NB4 (cell line): ENCODE data around the gene LMO7.

Source experiments
- POLR2A ChIP-seq: IDR thresholded peaks from 2 replicates; pipeline ENCODE4 v1.6.1; 2011; ENCODE audit warnings: mild to moderate bottlenecking; ENCODE audit not compliant: insufficient read length; ENCODE audit errors: extremely low read depth
- TF ChIP-seq, protein P1 (sequence below): IDR thresholded peaks from one replicate; pipeline ENCODE4 v1.5.1; 2012; ENCODE audit warnings: low read depth, low read length

DNA sequence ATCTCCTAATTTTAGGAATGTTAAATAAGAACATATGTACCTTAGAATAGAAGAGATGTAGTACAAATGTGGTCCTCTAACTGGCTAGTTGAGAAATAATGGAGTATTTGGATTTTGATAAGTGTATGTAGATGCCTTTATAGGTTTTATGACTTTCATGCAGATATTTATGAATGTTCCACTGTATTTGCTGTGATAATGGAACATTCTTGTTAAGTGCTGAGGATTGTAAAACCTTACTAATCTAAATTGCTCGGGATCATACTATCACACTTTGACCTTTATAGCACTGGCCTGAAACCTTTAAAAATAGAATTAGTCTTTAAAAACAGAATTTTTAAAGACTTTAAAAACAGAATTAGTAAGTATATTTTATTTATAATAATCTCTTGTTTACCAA, 135.1 kb downstream of the LMO7 start:
- TF ChIP-seq, protein P1, sequence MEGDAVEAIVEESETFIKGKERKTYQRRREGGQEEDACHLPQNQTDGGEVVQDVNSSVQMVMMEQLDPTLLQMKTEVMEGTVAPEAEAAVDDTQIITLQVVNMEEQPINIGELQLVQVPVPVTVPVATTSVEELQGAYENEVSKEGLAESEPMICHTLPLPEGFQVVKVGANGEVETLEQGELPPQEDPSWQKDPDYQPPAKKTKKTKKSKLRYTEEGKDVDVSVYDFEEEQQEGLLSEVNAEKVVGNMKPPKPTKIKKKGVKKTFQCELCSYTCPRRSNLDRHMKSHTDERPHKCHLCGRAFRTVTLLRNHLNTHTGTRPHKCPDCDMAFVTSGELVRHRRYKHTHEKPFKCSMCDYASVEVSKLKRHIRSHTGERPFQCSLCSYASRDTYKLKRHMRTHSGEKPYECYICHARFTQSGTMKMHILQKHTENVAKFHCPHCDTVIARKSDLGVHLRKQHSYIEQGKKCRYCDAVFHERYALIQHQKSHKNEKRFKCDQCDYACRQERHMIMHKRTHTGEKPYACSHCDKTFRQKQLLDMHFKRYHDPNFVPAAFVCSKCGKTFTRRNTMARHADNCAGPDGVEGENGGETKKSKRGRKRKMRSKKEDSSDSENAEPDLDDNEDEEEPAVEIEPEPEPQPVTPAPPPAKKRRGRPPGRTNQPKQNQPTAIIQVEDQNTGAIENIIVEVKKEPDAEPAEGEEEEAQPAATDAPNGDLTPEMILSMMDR, result no peak
- TF ChIP-seq POLR2A, result no peak
